H1 (cell line): ENCODE measurements around the gene MLPH. TPM values are rescaled to one million over a fixed set of nuclear protein-coding genes. Genes with fewer than 3 reads are reported as not detected.

ENCODE experiments used
- ATF2 ChIP-seq: IDR thresholded peaks from 2 replicates; pipeline ENCODE4 v1.6.1; 2012; ENCODE audit warnings: low read length, inconsistent platforms
- CHD7 ChIP-seq: fragments of 300-600 bp; sonication (generic); IDR thresholded peaks from 2 replicates; pipeline ENCODE4 v1.7.1; 2012; ENCODE audit warnings: low read length, moderate library complexity, mild to moderate bottlenecking, inconsistent platforms; ENCODE audit not compliant: insufficient replicate concordance
- EZH2 ChIP-seq: fragments of 200-600 bp; sonication (generic); IDR thresholded peaks from 2 replicates; pipeline ENCODE4 v1.7.1; 2012; ENCODE audit warnings: low read depth, mild to moderate bottlenecking, moderate library complexity, low read length, inconsistent platforms; ENCODE audit not compliant: severe bottlenecking
- SIX5 ChIP-seq: IDR thresholded peaks from 2 replicates; pipeline ENCODE4 v1.6.1; 2011; ENCODE audit warnings: mild to moderate bottlenecking, low read depth, low read length
- SRF ChIP-seq: IDR thresholded peaks from 2 replicates; pipeline ENCODE4 v1.6.1; 2011; ENCODE audit warnings: mild to moderate bottlenecking, low read depth, low read length, moderate library complexity
- polyA plus RNA-seq, 7 experiments: library from polyadenylated mRNA; depleted of rRNA in 3 of 7; stranded (reverse) in 5 of 7; unstranded in 2 of 7; fragments of >200 nt in 5 of 7; fragments of 200-250 nt in 2 of 7; gene quantifications; 1 replicate in 5 of 7; 2 replicates in 1 of 7; 4 replicates in 1 of 7; pipeline versions ENCODE4 v1.2.1 to v1.2.3, GENCODE V29; 2011 to 2013; ENCODE audit warnings: missing spikeins in 2 of 7, mixed read lengths in 2 of 7
- total RNA-seq: library from RNA; stranded (reverse); fragmentation: NEBNext Ultra II Directional; extraction: Animal tissue kit (Norgen Biotek cat#: 25700); gene quantifications from 2 replicates; pipeline ENCODE4 v1.2.1, GENCODE V29; 2021

MLPH gene
- total and polyA plus RNA-seq, 2 of the 8 experiments (the other 6 are each of a cell fraction or from before 2014, with no cell fraction given), result 12.7 to 17.0 TPM

GRCh38 chr2:237536083-237536415, 49.0 kb downstream of the MLPH start (continued):
- TF ChIP-seq EZH2 (no peak), ATF2 (no peak), SIX5 (no peak), CHD7 (no peak), SRF (no peak)
